Superior temporal gyrus (tissue), 1 donor: ENCODE results near the gene TBATA.

Source experiments
- DNase-seq: peaks from one replicate; pipeline ENCODE4 v3.0.0-alpha.2; 2016; ENCODE audit errors: extremely low spot score

Gene TBATA

GRCh38 chr10:70785190-70785589 lies at the start of gene TBATA:
TSS of gene TBATA (minus strand) at chr10:70785377. CDS start at chr10:70783379, 1,998 bp downstream.
- no peak for DNase-seq

GRCh38 chr10:70834441-70835151 lies 49.4 kb upstream of the TBATA start:
- no peak for DNase-seq

GRCh38 chr10:70834021-70834420 lies 48.8 kb upstream of the TBATA start:
- no peak for DNase-seq

GRCh38 chr10:70833601-70834000 lies 48.4 kb upstream of the TBATA start:
- no peak for DNase-seq

GRCh38 chr10:70832852-70833528 lies 47.8 kb upstream of the TBATA start:
- no peak for DNase-seq

- DNase-seq: no peak
Observed at GRCh38 chr10:70832221-70832620, 47.0 kb upstream of the TBATA start.

- no peak for DNase-seq
Observed at GRCh38 chr10:70830164-70830563, 45.0 kb upstream of the TBATA start.

GRCh38 chr10:70829543-70829942 lies 44.4 kb upstream of the TBATA start:
- no peak for DNase-seq

- no peak for DNase-seq
Observed at GRCh38 chr10:70828923-70829322, 43.7 kb upstream of the TBATA start.

- no peak for DNase-seq
Observed at GRCh38 chr10:70827086-70827757, 42.0 kb upstream of the TBATA start.

- no peak for DNase-seq
Observed at GRCh38 chr10:70822076-70822820, 37.1 kb upstream of the TBATA start.

- no peak for DNase-seq
Observed at GRCh38 chr10:70820976-70821750, 36.0 kb upstream of the TBATA start.

GRCh38 chr10:70816220-70816894 lies 31.2 kb upstream of the TBATA start:
- DNase-seq: peak; percentile 70

- peak; percentile 83 for DNase-seq
Observed at GRCh38 chr10:70815504-70816219, 30.5 kb upstream of the TBATA start, which contains the start of gene SGPL1. TSS of gene SGPL1 (plus strand) at chr10:70815948. CDS start at chr10:70816854, 906 bp downstream.

- DNase-seq: no peak
Observed at GRCh38 chr10:70814126-70814525, 28.9 kb upstream of the TBATA start.

GRCh38 chr10:70812814-70813213 lies 27.6 kb upstream of the TBATA start:
- DNase-seq: peak; percentile 10

GRCh38 chr10:70811881-70812280 lies 26.7 kb upstream of the TBATA start:
- no peak for DNase-seq

GRCh38 chr10:70810967-70811366 lies 25.8 kb upstream of the TBATA start:
- DNase-seq: no peak

GRCh38 chr10:70809726-70810125 lies 24.5 kb upstream of the TBATA start:
- no peak for DNase-seq

GRCh38 chr10:70809011-70809611 lies 23.9 kb upstream of the TBATA start:
- DNase-seq: no peak
